Right lobe of liver (tissue), 6 donors: ENCODE measurements around the gene CCDC83. TPM values are rescaled to one million over a fixed set of nuclear protein-coding genes. Genes with fewer than 3 reads are reported as not detected.

Source experiments
- ATAC-seq, 4 donors: fragments of 200-7000 bp; cut with Tn5 transposase; one replicate each; pipeline ENCODE4 v1.9.1; 2020; ENCODE audit warnings: mild to moderate bottlenecking in 4 of 4, moderate library complexity in 4 of 4
- DNase-seq, 3 donors: peaks; one replicate each; pipeline ENCODE4 v3.0.0-alpha.2; 2020
- H3K27ac ChIP-seq, 3 donors: fragments of 200-600 bp; one replicate each; pipeline ENCODE4 v1.8.0; 2022
- H3K27me3 ChIP-seq, 2 donors: fragments of 200-600 bp; one replicate each; pipeline ENCODE4 v1.8.0; 2022
- H3K36me3 ChIP-seq, 4 donors: fragments of 200-600 bp; sonication (generic) in 1 of 4; one replicate each; pipeline versions ENCODE4 v1.5.1 to v1.8.0; 2017 to 2022; ENCODE audit warnings: control low read depth in 1 of 4
- H3K4me1 ChIP-seq, 4 donors: fragments of 200-600 bp; sonication (generic) in 1 of 4; one replicate each; pipeline versions ENCODE4 v1.5.1 to v1.8.0; 2017 to 2022; ENCODE audit warnings: control low read depth in 1 of 4
- H3K4me3 ChIP-seq, 3 donors: fragments of 200-600 bp; one replicate each; pipeline ENCODE4 v1.8.0; 2022
- H3K9me3 ChIP-seq, 4 donors: fragments of 200-600 bp; sonication (generic) in 1 of 4; one replicate each; pipeline versions ENCODE4 v1.5.1 to v1.8.0; 2017 to 2022; ENCODE audit warnings: control low read depth in 1 of 4
- POLR2A ChIP-seq: fragments of 450-650 bp; IDR thresholded peaks from one replicate; pipeline ENCODE4 v1.6.1; 2017; ENCODE audit warnings: antibody characterized with exemption, mild to moderate bottlenecking
- WGBS: methylation state at CpG from one replicate; pipeline ENCODE4 v1.1.6; 2018; ENCODE audit warnings: low coverage, low lambda C conversion rate; ENCODE audit not compliant: insufficient coverage; ENCODE audit errors: missing lambda C conversion rate; 5-methylcytosine and 5-hydroxymethylcytosine counted together
- intact Hi-C, 2 donors: fragments of 100-400 bp; cut with DNase I; formaldehyde crosslinking; loops; one replicate each; pipeline versions ENCODE4 v1.11.2 to v1.14.1; 2022
- total RNA-seq, 6 experiments: library from RNA; depleted of rRNA in 2 of 6; stranded (reverse); fragments of >200 nt in 2 of 6; fragmentation: NEBNext Ultra II Directional in 3 of 6; extraction: Animal tissue kit (Norgen Biotek cat#: 25700) in 3 of 6; gene quantifications; one replicate each; pipeline versions ENCODE4 v1.1.0 to v1.2.4, GENCODE V29; 2016 to 2023
- TF ChIP-seq, protein P1 (sequence below), 4 donors: fragments of 200-600 bp in 3 of 4; fragments of 450-650 bp in 1 of 4; IDR thresholded peaks; one replicate each; pipeline versions ENCODE4 v1.5.1 to v1.8.0; 2016 to 2022; ENCODE audit warnings: antibody characterized with exemption in 4 of 4, mild to moderate bottlenecking in 2 of 4
- donor health status: DM: no; HTN: yes; CAD: no.
- donor health status: DM: no; HTN: no; CAD: no.
- donor health status: DM: no; HTN: no; CAD: no.
- donor health status: DM: no; HTN: yes; CAD: no.
- donor health status: DM: no; HTN: yes; CAD: no.

Gene CCDC83
- total RNA-seq, 6 experiments from 2014 or later = not detected

DNA sequence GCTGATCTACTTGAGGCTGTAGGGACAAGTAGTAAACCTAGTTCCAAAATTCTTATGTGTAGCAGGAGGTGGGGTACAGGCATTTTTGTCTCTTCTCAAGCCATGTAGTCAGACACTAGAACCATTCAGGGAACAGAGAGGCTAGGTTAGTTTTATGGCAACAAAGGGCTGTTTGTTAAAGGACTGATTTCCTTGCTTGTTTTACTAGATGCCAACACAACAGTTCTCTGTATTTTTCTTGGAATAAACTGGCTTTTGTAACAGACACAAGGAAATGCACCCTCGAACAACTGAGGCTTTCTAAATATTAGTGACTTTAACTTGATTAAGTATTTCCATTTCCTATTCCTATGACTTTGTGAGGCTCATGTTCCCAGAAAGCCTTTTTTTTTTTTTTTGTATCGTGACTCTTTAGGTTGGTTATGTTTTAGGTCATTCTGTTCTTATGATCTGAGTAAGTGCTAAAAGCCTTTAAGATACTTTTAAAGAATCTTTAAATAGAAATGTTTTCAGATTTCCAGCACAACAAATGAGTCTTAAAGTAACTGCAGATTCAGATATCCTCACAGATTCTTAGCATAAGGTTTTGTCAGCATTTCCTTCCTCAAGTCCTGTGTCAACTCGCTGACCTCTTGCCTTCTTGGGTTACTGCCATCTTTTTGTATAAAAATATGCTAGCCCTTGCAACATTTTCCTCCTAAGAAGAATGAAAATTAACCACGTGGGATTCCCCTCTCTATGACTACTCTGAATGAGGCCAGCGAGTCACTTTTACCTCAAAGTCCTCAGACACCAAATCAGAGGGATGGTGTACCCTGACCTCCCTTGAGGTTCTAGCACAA, 92.5 kb downstream of the CCDC83 start:
- Histone ChIP-seq H3K27me3 (no peaks in the 10 kb centered on the region), H3K4me1 (no peaks in the 10 kb centered on the region), H3K9me3 (no peaks in the 10 kb centered on the region), H3K4me3 (no peak overlapping the region), H3K27ac (peak overlapping the region in 2 of 3 donors; percentile 24 to 43), H3K36me3 (no peaks in the 10 kb centered on the region)
- ATAC-seq = peak; percentile 59 to 68 (median 68)
- TF ChIP-seq POLR2A = no peak
- TF ChIP-seq, protein P1, sequence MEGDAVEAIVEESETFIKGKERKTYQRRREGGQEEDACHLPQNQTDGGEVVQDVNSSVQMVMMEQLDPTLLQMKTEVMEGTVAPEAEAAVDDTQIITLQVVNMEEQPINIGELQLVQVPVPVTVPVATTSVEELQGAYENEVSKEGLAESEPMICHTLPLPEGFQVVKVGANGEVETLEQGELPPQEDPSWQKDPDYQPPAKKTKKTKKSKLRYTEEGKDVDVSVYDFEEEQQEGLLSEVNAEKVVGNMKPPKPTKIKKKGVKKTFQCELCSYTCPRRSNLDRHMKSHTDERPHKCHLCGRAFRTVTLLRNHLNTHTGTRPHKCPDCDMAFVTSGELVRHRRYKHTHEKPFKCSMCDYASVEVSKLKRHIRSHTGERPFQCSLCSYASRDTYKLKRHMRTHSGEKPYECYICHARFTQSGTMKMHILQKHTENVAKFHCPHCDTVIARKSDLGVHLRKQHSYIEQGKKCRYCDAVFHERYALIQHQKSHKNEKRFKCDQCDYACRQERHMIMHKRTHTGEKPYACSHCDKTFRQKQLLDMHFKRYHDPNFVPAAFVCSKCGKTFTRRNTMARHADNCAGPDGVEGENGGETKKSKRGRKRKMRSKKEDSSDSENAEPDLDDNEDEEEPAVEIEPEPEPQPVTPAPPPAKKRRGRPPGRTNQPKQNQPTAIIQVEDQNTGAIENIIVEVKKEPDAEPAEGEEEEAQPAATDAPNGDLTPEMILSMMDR (IDR thresholded peaks at IDR 0.05) = no peak
- intact Hi-C loops = no loop called here
- DNase-seq = no peak
- 33% methylated on average over 5 of the region's 5 CpGs for WGBS

DNA sequence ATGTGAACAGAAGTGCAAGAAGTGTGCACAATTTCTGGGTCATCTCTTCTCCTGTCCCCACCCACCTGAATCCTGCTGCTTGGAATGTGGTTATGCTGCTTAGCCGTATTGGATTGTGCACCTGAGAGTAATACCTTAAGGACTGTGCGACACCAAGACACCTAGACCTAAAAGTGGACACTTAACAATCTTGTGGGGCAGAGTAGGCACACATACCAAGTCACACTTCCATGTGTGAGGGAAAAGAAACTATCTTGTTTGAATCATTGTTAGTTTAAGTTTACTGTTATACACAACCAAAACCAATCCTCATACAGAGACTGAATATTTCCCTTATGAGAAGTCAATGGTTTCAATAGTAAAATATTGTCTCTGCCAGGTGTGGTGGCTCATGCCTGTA, 93.7 kb downstream of the CCDC83 start:
- DNase-seq (no peak), ATAC-seq (no peak)
- WGBS = 91% methylated on average over 2 of the region's 2 CpGs
- Histone ChIP-seq H3K9me3 (no peaks in the 10 kb centered on the region), H3K4me3 (no peak overlapping the region), H3K36me3 (no peaks in the 10 kb centered on the region), H3K27ac (no peak overlapping the region), H3K4me1 (no peaks in the 10 kb centered on the region), H3K27me3 (no peaks in the 10 kb centered on the region)
- TF ChIP-seq, protein P1 (IDR thresholded peaks at IDR 0.05) = no peak
- TF ChIP-seq POLR2A = no peak
- intact Hi-C loops = no loop called here

DNA sequence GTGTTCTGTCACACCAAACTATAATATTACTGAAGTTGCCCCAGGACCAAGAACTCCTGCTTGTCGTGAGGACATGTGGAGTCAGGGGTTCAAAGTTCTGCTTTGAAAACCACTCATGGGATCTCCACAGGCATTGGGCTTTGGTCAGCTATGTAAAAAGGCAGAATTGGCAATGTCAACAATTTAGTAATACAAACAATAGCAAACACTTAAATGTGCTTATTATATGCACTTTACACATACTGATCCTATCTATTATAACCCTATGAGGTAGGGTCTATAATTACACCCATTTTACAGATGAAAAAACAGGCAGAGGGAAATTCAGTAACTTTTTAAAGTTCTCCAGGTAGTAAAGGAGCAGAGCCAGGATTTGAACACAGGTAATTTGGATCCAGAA, 94.6 kb downstream of the CCDC83 start:
- Histone ChIP-seq H3K36me3 (no peaks in the 10 kb centered on the region), H3K27me3 (no peaks in the 10 kb centered on the region), H3K9me3 (no peaks in the 10 kb centered on the region), H3K4me3 (no peak overlapping the region), H3K4me1 (no peaks in the 10 kb centered on the region), H3K27ac (no peak overlapping the region)
- DNase-seq = no peak
- ATAC-seq = peak in 3 of 4 donors; percentile 6 to 39 (median 21)
- TF ChIP-seq POLR2A = no peak
- TF ChIP-seq, protein P1 (IDR thresholded peaks at IDR 0.05) = no peak
- WGBS = 20% methylated on average over 1 of the region's 1 CpG
- intact Hi-C loops = no loop called here

DNA sequence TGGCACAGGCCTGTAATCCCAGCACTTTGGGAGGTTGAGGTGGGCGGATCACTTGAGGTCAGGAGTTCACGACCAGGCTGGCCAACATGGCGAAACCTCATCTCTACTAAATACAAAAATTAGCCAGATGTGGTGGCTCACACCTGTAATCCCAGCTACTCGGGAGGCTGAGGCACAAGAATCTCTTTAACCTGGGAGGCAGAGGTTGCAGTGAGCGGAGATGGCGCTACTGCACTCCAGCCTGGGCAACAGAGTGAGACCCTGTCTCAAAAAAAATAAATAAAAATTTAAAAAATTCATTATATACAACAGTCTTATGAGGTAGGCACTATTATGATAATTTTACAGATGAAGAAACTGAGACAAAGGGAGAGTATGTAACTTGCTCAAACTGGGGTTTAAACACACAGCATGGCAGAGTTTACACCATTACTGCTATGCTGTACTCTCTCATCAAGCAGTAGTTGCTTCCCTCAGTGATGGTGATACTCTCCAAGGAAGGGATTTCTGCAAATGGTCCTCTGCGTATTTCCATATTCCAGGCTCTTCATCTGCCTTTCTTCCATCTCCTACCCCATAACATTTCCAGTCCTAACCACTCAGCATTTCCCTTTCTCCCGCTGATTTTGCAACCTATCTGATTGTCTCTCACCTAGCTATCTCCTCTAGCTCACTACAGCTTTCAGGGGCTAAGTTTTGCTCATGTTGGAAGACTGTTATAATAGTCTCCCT, 95.3 kb downstream of the CCDC83 start:
- Histone ChIP-seq H3K27ac (no peak overlapping the region), H3K36me3 (peaks cover 0 to 4% (median 0%) of the 10 kb centered on the region in 4 donors), H3K4me3 (no peak overlapping the region), H3K4me1 (no peaks in the 10 kb centered on the region), H3K27me3 (no peaks in the 10 kb centered on the region), H3K9me3 (no peaks in the 10 kb centered on the region)
- ATAC-seq (peak in 1 of 4 donors; percentile 10), DNase-seq (no peak)
- no peak for TF ChIP-seq POLR2A
- TF ChIP-seq, protein P1 (IDR thresholded peaks at IDR 0.05) = no peak
- WGBS = 93% methylated on average over 7 of the region's 8 CpGs
- intact Hi-C loops = no loop called here
